ENCODE results near the gene C5orf58. TPM values are rescaled to one million over a fixed set of nuclear protein-coding genes. Genes with fewer than 3 reads are reported as not detected.

C5orf58 gene
- total and polyA plus RNA-seq, 9 donors: 0.36 TPM; not detected in 8

DNA sequence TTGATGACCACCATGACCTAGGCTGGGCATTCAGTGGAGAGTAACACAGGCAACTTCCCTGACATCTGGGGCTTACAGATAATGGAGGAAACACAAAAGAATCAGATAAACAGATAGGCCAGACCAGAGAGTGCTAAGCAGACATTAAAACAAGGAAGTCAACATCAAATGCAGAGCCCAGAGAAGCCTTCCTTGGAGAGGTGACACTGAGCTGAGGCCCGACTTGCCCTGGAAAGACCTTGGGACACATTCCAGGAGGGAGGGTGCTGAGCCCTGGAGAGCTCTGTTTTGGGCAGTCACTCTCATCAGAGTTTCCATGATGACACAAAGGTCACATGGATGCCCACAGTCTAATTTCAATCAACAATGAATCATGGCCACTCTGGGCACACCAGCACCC, 31.9 kb upstream of the C5orf58 start:
- TF ChIP-seq POLR2A (IDR thresholded peaks at IDR 0.05) (no peak), EP300 (IDR thresholded peaks at IDR 0.05) (no peak)
- TF ChIP-seq, protein P1, sequence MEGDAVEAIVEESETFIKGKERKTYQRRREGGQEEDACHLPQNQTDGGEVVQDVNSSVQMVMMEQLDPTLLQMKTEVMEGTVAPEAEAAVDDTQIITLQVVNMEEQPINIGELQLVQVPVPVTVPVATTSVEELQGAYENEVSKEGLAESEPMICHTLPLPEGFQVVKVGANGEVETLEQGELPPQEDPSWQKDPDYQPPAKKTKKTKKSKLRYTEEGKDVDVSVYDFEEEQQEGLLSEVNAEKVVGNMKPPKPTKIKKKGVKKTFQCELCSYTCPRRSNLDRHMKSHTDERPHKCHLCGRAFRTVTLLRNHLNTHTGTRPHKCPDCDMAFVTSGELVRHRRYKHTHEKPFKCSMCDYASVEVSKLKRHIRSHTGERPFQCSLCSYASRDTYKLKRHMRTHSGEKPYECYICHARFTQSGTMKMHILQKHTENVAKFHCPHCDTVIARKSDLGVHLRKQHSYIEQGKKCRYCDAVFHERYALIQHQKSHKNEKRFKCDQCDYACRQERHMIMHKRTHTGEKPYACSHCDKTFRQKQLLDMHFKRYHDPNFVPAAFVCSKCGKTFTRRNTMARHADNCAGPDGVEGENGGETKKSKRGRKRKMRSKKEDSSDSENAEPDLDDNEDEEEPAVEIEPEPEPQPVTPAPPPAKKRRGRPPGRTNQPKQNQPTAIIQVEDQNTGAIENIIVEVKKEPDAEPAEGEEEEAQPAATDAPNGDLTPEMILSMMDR (IDR thresholded peaks at IDR 0.05): no peak
- no peak overlapping the region for H3K27ac ChIP-seq
- intact Hi-C loops (cut with DNase I): no loop called here
- no peaks in the 10 kb centered on the region for H3K27me3 ChIP-seq
- no peak overlapping the region for H3K4me3 ChIP-seq
- 0 to 23% (median 15%) methylated on average over 1 of the region's 1 CpG for WGBS, 3 donors
- no peak for DNase-seq
- H3K9me3 ChIP-seq: no peaks in the 10 kb centered on the region
- H3K4me1 ChIP-seq (ENCODE audit: insufficient read depth): no peaks in the 10 kb centered on the region
- no peaks in the 10 kb centered on the region for H3K36me3 ChIP-seq

DNA sequence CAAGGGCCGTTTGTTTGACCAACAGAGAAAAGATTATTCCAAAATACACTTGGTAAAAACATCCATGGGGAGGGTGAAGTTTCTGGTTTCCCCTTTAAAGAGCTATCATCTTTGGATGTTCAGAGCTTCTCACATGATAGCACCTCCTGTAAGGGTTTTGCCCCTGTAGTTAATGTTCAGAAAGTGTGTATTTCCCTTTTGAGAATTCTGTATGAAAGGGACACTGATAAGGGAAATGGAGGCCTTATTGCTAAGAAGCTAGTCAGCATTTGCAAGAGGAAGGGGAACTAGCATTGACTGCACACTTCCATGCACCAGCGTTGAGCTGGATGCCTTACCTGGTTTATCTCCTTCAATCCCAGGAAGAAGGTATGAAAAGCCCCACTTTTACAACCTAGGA, 31.5 kb upstream of the C5orf58 start:
- TF ChIP-seq, protein P1 (IDR thresholded peaks at IDR 0.05): no peak
- TF ChIP-seq POLR2A (IDR thresholded peaks at IDR 0.05): no peak
- no peak overlapping the region for H3K4me3 ChIP-seq
- intact Hi-C loops (cut with DNase I): no loop called here
- H3K36me3 ChIP-seq: no peaks in the 10 kb centered on the region
- no peak for DNase-seq
- no peak overlapping the region for H3K27ac ChIP-seq
- no peaks in the 10 kb centered on the region for H3K27me3 ChIP-seq
- H3K9me3 ChIP-seq: no peaks in the 10 kb centered on the region
- WGBS, 3 donors: 67 to 75% (median 71%) methylated on average over 2 of the region's 2 CpGs
- H3K4me1 ChIP-seq (ENCODE audit: insufficient read depth): no peaks in the 10 kb centered on the region

DNA sequence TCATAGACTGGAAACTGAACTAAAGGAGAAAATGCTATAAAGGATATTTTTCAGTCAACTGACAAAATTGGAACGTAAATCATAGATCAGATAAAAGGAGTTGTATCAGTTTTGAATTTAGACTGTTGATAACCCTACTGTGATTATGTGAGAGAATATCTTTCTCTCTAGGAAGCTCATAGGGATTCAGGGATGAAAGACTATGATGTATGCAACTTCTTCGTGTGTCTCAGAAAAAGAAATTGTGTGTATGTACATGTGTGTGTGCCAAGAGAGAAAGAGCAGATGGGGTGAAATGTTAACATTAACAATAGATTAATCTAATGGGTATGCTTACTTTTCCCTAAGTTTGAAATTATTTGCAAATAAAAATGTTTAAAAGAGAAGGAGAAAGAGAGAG, 30.7 kb upstream of the C5orf58 start:
- no peaks in the 10 kb centered on the region for H3K4me1 ChIP-seq (ENCODE audit: insufficient read depth)
- H3K9me3 ChIP-seq: no peaks in the 10 kb centered on the region
- H3K27ac ChIP-seq: no peak overlapping the region
- no peak overlapping the region for H3K4me3 ChIP-seq
- intact Hi-C loops (cut with DNase I): no loop called here
- WGBS, 3 donors: 23 to 35% (median 23%) methylated on average over 2 of the region's 2 CpGs
- DNase-seq: no peak
- H3K27me3 ChIP-seq: no peaks in the 10 kb centered on the region
- no peaks in the 10 kb centered on the region for H3K36me3 ChIP-seq
- TF ChIP-seq, protein P1 (IDR thresholded peaks at IDR 0.05): no peak
- TF ChIP-seq EP300 (IDR thresholded peaks at IDR 0.05): no peak
- no peak for TF ChIP-seq POLR2A (IDR thresholded peaks at IDR 0.05)

DNA sequence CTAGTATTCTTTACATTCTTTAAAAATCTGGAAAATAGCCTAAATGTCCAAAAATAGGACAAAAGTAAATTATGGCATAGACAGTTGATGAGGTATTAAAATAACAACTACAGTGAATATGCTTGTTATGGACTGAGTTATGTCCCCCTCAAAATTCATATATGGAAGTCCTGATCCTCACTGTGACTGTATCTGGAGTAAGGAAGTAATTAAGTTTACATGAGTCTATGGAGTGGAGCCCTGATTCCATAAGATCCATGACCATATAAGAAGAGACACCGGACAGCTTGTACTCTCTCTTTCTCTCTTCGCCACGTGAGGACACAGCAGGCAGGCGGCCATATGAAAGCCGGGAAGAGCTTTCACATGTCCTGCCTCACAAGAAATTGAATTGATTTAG, 28.6 kb upstream of the C5orf58 start:
- Histone ChIP-seq H3K4me1 (ENCODE audit: insufficient read depth) (no peaks in the 10 kb centered on the region), H3K27me3 (no peaks in the 10 kb centered on the region), H3K9me3 (no peaks in the 10 kb centered on the region), H3K4me3 (no peak overlapping the region), H3K27ac (no peak overlapping the region), H3K36me3 (no peaks in the 10 kb centered on the region)
- DNase-seq: no peak
- TF ChIP-seq, protein P1 (IDR thresholded peaks at IDR 0.05): no peak
- TF ChIP-seq EP300 (IDR thresholded peaks at IDR 0.05): no peak
- TF ChIP-seq POLR2A (IDR thresholded peaks at IDR 0.05): no peak
- intact Hi-C loops (cut with DNase I): no loop called here
- 82 to 88% (median 84%) methylated on average over 5 of the region's 5 CpGs for WGBS, 3 donors

DNA sequence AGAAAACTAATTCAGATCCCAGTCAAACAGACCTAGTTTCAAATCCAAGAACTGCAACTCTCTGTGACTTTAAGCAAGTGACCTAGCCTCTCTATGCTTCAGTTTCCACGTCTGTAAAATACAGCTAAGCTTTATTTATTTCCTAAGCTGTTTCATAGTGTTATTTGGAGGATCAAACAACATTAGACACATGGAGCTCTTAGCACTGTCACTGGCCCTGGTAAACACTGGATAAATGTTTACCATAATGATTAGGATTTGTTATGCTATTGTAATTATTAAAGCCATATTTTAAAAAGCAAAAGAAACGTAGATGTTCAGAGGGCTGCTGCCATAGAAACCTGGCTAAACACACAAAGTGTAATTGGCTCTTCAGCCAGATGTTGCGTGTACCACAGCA, 26.6 kb upstream of the C5orf58 start:
- Histone ChIP-seq H3K27me3 (no peaks in the 10 kb centered on the region), H3K27ac (no peak overlapping the region), H3K4me3 (no peak overlapping the region), H3K36me3 (no peaks in the 10 kb centered on the region), H3K4me1 (ENCODE audit: insufficient read depth) (no peaks in the 10 kb centered on the region), H3K9me3 (no peaks in the 10 kb centered on the region)
- WGBS, 3 donors: 22 to 35% (median 26%) methylated on average over 3 of the region's 3 CpGs
- no peak for DNase-seq
- TF ChIP-seq, protein P1 (IDR thresholded peaks at IDR 0.05): no peak
- no peak for TF ChIP-seq EP300 (IDR thresholded peaks at IDR 0.05)
- no peak for TF ChIP-seq POLR2A (IDR thresholded peaks at IDR 0.05)
- intact Hi-C loops (cut with DNase I): no loop called here
